Hepatic stellate cell (primary cell): ENCODE data around the gene TRAF3.

Source experiments
- DNase-seq: peaks from one replicate; pipeline ENCODE4 v3.0.0; 2011; ENCODE audit warnings: low spot score

TRAF3 gene

GRCh38 chr14:102939329-102939728, 162.1 kb downstream of the TRAF3 start:
- no peak for DNase-seq

GRCh38 chr14:102939820-102940561, 162.7 kb downstream of the TRAF3 start:
- DNase-seq: no peak

GRCh38 chr14:102940729-102941362, 163.6 kb downstream of the TRAF3 start:
- no peak for DNase-seq

GRCh38 chr14:102941419-102942011, 164.3 kb downstream of the TRAF3 start:
- DNase-seq: no peak

DNA sequence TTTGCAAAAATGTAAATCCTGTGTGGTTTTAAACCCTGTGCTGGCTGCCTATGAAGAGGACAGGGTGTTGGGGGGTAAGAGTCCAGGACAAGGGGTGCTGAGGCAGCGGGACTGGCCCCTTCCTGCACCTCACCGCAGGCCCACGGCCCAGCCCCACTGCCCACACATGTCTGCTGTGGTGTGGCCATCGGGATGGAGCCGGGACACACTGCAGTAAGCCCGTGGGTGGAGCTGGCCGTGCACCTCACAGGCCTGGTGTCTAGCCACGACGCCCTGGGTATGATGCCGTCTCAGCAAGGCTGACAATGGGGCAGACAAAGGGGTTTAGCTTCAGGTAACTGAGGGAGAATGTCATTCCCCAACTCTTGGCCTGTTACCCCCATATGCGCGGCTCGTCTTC, 164.8 kb downstream of the TRAF3 start:
- no peak for DNase-seq

DNA sequence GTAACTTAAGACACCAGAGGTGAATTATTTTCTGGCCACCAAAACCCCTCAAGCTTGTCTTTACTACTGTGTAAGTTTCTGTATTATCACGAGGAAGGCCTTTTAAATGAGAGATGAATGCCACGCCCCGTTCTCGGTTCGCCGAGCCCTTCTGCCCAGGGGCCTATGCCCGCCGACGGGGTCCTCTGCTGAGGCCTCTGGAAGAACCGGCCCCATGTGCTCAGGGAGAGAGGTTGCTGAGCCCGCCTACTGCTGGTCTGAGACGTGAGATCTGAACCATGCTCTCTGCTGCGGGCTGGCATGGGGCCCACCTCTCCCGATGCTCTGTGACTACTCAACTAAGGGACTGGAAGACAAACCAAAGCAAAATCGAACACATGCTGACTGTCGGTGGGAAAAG, 166.2 kb downstream of the TRAF3 start:
- no peak for DNase-seq

- no peak for DNase-seq
Measured at GRCh38 chr14:102943979-102944378, 166.7 kb downstream of the TRAF3 start.

- no peak for DNase-seq
Measured at GRCh38 chr14:102944448-102945330, 167.4 kb downstream of the TRAF3 start.

DNA sequence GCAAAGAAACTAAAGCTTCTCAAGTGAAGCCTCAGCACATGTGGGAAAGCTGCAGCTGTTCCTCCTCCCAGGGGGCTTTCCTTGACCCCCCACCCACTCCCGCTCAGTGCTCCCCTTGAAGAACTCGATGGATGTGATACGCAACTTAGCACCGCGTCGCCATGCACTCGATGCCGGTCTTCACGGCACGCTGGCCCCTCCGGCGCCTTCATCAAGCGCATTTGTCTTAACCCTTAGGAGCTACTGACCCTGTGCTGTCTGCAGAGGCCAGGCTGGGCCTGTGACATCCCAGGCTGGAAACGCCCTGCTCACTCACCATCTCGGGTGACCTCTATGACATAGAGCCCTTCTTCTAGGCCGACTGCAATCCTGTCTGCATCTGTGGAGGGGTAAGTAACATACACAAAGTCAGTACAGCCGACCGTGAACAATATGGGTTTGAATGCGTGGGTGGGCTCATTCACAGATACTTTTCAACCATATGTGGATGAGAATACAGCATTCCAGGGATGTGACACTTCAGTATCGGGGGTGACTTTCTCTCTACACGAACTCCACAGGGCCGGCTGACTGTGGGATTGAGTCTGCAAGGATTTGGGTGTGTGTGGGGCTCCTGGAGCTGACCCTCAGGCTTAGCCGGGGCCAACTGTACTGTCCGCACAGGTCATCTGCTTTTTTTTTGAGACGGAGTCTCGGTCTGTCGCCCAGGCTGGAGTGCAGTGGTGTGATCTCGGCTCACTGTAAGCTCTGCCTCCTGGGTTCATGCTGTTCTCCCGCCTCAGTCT, 168.3 kb downstream of the TRAF3 start:
- DNase-seq: no peak

GRCh38 chr14:102947321-102948103, 170.3 kb downstream of the TRAF3 start:
- no peak for DNase-seq

DNA sequence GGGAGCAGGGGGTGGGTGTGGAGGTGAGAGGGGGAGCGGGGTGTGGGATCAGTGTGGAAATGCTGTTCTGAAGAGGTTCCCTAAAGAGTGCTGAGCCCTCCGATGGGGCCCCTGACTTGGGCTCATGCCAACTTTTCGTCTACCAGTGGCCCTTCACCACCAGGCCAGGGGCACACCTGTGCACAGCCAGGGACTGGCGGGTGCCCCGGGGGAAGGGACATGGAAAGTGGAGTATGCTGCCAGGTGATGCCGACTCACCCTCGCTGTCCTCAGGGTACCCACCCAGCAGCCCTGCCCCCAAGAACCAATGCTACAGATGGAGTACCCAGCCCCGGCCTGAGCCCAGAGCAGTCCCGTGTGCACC, 171.4 kb downstream of the TRAF3 start:
- no peak for DNase-seq

DNA sequence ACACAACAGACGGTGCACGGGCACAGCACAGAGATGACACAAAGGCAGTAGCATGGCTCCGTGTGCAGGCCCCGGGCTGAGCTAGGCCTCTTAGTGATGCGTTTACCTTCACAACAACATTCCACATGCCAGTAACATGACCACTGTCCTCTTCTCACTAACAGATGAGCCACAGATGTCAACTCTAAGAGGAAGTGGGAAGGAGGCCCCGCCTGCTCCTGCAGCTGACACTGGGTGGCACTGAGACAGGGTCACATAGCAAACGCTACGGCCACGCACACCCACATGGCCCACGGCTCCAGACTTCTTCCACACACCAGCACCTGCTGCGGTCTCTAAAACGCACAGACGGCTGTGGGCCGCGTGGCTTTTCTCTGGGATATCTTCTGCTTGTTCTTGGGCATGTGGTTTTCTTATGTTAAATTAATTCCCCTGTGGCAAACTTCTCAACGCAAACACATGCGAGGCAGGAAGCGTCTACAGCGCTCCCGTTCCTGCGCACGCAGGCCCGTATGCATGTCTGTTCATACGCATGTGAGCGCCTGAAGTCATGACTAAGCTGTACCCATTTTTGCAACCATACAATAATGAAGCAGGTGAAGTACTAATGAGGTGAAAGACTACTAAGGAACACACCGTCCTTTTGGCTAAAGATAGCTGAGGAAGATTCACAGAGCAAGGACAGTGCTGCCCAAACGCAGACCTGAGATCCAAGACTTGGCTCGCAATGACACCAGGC, 172.0 kb downstream of the TRAF3 start:
- no peak for DNase-seq

- DNase-seq: no peak
Measured at GRCh38 chr14:102949801-102950451, 172.7 kb downstream of the TRAF3 start.

- DNase-seq: no peak
Measured at GRCh38 chr14:102951034-102951433, 173.8 kb downstream of the TRAF3 start.

- no peak for DNase-seq
Measured at GRCh38 chr14:102951799-102952198, 174.6 kb downstream of the TRAF3 start.

DNA sequence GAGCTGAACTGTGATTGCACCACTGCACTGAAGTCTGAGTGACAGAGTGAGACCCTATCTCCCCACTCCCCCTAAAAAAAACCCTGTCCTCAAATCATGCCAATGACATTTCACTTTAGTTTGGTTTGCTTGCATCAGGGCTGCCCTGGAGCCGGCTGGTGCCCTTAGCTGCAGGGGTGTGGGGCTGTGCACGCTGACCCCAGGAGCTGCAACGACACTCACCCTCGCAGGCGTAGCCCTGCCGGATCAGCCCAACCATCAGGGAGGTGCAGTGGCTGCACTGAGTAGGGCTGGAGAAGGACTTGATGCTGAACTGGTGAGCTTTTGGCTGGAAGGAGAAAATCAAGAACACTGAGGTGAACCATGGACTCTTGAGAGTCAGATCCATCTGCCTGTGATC, 175.0 kb downstream of the TRAF3 start:
- DNase-seq: no peak

DNA sequence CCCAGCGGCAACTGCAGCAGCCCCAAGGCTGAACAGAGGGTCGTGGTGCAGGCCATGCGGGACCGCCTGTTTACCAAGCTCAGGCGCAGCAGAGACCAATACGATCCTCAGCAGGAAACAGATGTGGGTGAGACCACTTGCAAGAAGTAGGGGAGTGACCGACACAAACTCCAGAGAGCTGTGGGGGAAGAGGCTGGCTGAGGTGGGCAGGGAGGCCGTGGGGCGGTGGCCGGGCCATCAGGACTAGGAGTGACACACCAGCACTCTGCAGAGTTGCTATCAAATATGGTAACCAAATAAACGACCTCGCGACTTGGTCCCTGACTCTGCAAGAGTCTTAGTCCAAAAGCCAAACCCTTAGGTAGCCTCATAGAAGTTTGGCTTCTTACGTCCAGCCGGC, 175.9 kb downstream of the TRAF3 start:
- no peak for DNase-seq

DNA sequence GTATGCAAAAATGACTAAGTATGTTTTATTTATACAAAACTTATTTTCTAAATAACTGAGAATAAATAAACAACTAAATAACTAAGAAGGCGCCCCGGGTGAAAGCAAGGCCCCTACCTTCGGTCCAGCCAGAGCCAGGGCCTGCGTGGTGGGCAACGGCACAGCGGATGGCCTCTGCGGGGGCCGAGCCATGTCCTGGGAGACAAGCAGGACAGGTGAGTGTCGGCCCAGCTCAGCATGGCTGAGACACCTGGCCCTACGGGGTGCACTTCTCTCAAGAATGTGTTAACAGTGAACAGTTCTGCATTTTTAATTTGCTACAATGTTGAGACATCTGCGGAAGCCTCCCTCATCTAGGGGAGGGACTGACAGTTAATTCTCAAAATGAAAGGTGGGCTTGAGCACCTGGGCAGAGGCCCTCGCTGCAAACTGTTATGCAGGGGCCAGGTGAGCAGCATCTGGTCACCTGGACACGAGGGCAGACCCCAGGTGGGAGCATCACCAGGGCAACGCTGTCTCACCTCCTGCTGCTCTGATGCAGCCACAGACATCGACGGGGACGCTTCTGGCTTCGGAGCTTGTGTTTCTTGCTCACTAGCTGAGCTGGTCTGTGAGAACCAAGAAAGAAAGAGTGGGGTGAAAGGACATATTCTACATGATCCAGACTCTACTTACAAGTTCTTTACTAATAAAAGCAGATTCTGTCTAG, 177.0 kb downstream of the TRAF3 start:
- no peak for DNase-seq
